ENCODE measurements around the gene RNF224. TPM values are rescaled to one million over a fixed set of nuclear protein-coding genes. Genes with fewer than 3 reads are reported as not detected.

RNF224 gene
- total RNA-seq, 3 donors from 2014 or later, result not detected

GRCh38 chr9:137186385-137186784, 40.9 kb upstream of the RNF224 start:
- Histone ChIP-seq H3K36me3 (ENCODE audit: low read depth) (no peaks in the 10 kb centered on the region), H3K9me3 (no peaks in the 10 kb centered on the region), H3K4me1 (ENCODE audit: low read depth) (peaks cover 43% of the 10 kb centered on the region), H3K4me3 (no peak overlapping the region)
- ATAC-seq (no peak), DNase-seq (peak in 2 of 3 donors; percentile 63 to 66)
- intact Hi-C loops (cut with DNase I, micrococcal nuclease), result no loop called here
- TF ChIP-seq, protein P1, sequence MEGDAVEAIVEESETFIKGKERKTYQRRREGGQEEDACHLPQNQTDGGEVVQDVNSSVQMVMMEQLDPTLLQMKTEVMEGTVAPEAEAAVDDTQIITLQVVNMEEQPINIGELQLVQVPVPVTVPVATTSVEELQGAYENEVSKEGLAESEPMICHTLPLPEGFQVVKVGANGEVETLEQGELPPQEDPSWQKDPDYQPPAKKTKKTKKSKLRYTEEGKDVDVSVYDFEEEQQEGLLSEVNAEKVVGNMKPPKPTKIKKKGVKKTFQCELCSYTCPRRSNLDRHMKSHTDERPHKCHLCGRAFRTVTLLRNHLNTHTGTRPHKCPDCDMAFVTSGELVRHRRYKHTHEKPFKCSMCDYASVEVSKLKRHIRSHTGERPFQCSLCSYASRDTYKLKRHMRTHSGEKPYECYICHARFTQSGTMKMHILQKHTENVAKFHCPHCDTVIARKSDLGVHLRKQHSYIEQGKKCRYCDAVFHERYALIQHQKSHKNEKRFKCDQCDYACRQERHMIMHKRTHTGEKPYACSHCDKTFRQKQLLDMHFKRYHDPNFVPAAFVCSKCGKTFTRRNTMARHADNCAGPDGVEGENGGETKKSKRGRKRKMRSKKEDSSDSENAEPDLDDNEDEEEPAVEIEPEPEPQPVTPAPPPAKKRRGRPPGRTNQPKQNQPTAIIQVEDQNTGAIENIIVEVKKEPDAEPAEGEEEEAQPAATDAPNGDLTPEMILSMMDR (IDR thresholded peaks at IDR 0.05), result no peak

DNA sequence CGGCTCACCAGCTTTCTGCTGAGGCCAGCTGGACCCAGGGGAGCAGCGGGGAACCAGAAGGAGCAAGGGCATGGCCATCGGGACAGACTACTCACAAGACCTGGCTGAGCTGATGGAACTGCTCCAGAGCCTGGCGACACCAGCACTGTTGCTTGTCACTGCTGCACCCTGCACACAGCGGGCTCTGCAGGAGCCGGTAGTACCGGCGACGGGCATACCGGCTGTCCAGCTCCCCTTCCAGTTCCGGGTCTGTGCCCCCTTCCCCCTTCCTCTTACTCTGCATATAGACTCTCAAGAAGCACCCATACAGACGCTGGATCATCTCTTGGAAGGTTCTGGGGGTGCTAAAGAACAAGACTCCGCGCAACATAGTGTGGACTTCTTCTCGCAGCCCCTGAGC, 39.9 kb upstream of the RNF224 start:
- no peak for DNase-seq
- Histone ChIP-seq H3K4me1 (ENCODE audit: low read depth) (peaks cover 43% of the 10 kb centered on the region), H3K4me3 (no peak overlapping the region), H3K36me3 (ENCODE audit: low read depth) (no peaks in the 10 kb centered on the region), H3K9me3 (no peaks in the 10 kb centered on the region)
- intact Hi-C loops (cut with DNase I, micrococcal nuclease), result no loop called here
- TF ChIP-seq, protein P1 (IDR thresholded peaks at IDR 0.05), result no peak
- ATAC-seq, result no peak

DNA sequence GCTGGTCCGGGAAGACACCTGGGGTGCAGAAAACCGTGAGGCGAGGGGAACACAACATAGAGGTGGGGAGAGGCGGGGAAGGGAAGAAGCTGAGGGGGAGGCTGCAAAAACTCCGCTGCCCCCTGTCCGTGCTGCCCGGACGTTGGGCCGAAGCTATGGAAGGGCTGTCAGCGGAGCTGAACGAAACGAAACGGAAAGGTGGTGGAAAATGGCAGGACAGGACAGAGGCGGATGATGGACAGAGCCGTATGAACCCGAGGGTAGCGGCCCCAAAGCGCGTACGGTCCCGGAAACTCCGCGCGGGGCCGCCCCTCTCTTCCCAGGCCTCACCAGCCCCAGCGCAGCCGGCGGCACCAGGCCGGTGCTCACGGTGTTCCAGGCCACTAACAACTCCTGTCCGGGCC, 39.2 kb upstream of the RNF224 start:
- ATAC-seq (peak; percentile 1), DNase-seq (no peak)
- H3K36me3 ChIP-seq (ENCODE audit: low read depth), result no peaks in the 10 kb centered on the region
- peak overlapping the region; percentile 85 for H3K4me3 ChIP-seq
- H3K4me1 ChIP-seq (ENCODE audit: low read depth), result peaks cover 43% of the 10 kb centered on the region
- intact Hi-C loops (cut with DNase I, micrococcal nuclease), result no loop called here
- TF ChIP-seq, protein P1 (IDR thresholded peaks at IDR 0.05), result no peak
- H3K9me3 ChIP-seq, result no peaks in the 10 kb centered on the region

- TF ChIP-seq, protein P1 (IDR thresholded peaks at IDR 0.05), result no peak
- Histone ChIP-seq H3K9me3 (no peaks in the 10 kb centered on the region), H3K4me1 (ENCODE audit: low read depth) (peaks cover 43% of the 10 kb centered on the region), H3K36me3 (ENCODE audit: low read depth) (no peaks in the 10 kb centered on the region), H3K4me3 (peak within 1 kb of the TSS; percentile 85)
- DNase-seq, result peak; percentile 94 to 98 (median 95)
- peak; percentile 90 for ATAC-seq
- intact Hi-C loops (cut with DNase I, micrococcal nuclease), result no loop called here
Observed at GRCh38 chr9:137188490-137189296, 38.6 kb upstream of the RNF224 start, which contains the start of the genes ANAPC2 and SSNA1. TSS of gene ANAPC2 (minus strand) at chr9:137188560. CDS start at chr9:137188532, 28 bp downstream. TSS of gene SSNA1 (plus strand) at chr9:137188676. CDS start at chr9:137188727, 51 bp downstream.

DNA sequence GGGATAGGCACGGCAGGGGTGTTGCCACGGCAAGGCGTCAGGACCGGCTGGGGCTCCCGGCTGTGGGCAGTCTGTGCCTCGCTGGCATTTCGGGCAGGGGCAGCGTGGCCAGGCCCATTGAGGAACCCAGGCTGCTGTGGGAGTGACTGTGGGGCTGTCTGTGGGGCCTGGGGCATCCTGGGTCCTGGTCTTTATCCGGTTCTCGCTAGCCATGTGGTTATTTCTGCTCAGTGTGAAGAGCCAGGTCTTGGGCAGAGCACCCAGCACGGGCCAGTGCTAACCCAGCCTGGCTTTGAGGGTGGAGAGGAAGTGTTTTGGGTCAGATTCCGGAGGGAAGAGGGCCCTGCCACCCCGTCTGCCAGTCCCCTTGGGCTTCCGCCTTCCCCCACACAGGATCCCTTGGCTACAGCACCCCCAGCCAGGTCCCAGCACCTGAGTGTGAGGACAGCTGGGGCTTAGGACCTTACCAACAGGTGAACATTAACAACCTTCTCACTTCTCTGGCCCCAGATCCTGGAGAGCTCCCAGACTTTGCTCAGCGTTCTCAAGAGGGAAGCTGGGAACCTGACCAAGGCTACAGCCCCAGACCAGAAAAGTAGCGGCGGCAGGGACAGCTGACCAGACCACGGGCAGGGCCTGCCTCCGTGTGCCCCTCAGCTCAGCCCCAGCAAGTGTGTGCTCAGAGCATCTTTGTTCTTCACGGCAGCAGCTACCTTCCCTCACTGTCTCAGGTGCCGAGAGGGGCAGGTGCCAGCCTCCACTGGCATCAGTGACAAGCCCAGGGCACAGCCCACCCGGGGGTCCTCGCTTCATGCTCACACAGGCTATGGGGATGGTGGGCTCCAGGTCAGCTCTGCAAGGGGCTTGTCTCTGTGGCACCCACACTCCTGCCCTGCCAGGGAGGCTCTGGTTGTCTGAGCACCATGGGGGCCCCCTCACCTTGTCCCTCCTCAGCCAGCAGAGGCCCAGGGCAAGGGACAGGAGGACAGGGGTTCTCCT, 37.7 kb upstream of the RNF224 start:
- Histone ChIP-seq H3K9me3 (no peaks in the 10 kb centered on the region), H3K4me1 (ENCODE audit: low read depth) (peaks cover 50% of the 10 kb centered on the region), H3K36me3 (ENCODE audit: low read depth) (no peaks in the 10 kb centered on the region), H3K4me3 (peak overlapping the region; percentile 85)
- intact Hi-C loops (cut with DNase I, micrococcal nuclease), result no loop called here
- DNase-seq, result peak in 1 of 3 donors; percentile 43
- ATAC-seq, result peak; percentile 2
- TF ChIP-seq, protein P1 (IDR thresholded peaks at IDR 0.05), result peak; percentile 16

All from mucosa of descending colon (tissue), 3 donors.